GM15510 (cell line): ENCODE data around the gene RDX.

Source experiments
- POLR2A ChIP-seq: IDR thresholded peaks from 3 replicates; pipeline ENCODE4 v1.6.1; 2011; ENCODE audit warnings: borderline replicate concordance; ENCODE audit not compliant: insufficient read length; ENCODE audit errors: extremely low read depth

Gene RDX

GRCh38 chr11:110196241-110196754 lies 100.1 kb downstream of the RDX start:
- no peak for TF ChIP-seq POLR2A

GRCh38 chr11:110190885-110191284 lies 105.5 kb downstream of the RDX start:
- TF ChIP-seq POLR2A = no peak

DNA sequence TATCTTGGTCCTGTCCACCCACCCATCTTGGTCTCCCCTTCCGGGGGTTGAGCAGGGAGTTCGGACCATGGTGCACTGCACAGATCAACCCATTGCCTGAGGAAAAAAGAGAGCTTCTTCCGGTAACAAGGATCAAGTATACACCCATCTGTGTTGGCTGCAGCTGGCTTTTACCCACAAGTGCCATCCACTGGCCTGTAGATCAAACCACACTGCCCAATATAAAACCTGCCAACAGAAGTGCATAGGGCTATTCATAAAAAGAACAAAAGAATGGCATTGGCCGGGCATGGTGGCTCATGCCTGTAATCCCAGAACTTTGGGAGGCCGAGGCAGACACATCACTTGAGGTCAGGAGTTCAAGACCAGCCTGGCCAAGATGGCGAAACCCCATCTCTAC lies 108.7 kb downstream of the RDX start:
- no peak for TF ChIP-seq POLR2A

GRCh38 chr11:110186867-110187266 lies 109.5 kb downstream of the RDX start:
- no peak for TF ChIP-seq POLR2A

GRCh38 chr11:110186456-110186855 lies 110.0 kb downstream of the RDX start:
- TF ChIP-seq POLR2A = no peak

GRCh38 chr11:110185599-110185998 lies 110.8 kb downstream of the RDX start:
- no peak for TF ChIP-seq POLR2A

DNA sequence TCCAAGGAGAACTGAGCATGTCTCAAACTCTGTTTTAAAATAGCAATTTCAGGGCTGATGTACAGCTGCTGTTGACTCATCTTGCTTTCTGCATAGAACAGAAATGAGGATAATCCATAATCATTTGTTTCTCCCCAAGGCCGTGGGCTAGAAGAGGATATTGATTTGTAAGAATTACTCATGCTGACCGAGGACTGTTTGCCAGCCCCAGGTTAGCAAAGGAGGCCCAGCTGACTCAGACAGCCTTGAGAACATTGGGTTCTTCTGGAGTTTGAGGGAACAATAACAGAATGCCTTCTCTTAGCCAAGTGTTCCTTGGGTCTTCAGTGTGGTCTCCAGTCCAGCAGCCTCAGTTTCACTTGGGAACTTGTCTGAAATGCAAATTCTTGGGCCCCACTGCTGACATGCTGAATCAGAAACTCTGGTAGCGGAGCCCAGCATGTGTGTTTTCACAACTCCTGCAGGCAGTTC lies 111.3 kb downstream of the RDX start:
- no peak for TF ChIP-seq POLR2A

- TF ChIP-seq POLR2A = no peak
Observed at GRCh38 chr11:110184456-110184855, 112.0 kb downstream of the RDX start.

GRCh38 chr11:110182886-110183285 lies 113.5 kb downstream of the RDX start:
- no peak for TF ChIP-seq POLR2A

DNA sequence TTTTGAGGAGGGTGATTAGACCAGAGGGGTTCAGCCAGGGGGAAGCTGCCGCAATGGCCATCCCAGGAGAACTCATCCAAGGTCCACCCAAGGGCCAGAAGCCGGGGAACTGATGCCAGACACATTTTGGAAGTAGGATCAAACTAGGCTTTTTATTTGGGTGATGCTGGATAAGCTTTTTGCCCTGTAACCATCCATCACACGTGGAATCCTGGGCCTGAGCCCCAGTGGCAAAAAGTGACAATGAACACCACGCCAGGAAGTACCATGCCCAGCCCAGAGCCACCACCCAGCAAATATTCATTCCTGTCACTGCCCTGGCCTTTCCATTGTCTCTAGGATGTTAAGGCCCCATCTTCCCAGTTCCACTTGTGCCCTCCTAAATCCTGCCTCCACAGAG lies 117.3 kb downstream of the RDX start:
- TF ChIP-seq POLR2A = no peak

DNA sequence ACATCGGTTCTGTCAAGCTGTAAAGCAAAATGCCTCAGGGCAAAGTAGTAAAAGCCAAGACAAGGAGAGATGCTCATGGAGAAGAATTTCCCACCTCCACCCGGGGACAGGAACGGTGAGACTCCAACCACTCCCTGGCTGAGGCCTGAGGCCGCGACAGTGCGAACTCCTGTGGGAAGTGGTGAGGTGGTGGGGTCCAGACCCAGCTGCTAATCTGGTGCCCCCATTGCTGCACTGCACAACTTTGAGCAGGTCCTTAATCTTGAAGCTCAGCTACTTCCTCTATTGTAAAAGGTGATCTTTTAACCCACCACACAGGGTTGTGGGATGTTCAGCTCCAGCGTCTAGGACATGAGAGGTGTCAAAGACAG lies 119.3 kb downstream of the RDX start:
- no peak for TF ChIP-seq POLR2A

DNA sequence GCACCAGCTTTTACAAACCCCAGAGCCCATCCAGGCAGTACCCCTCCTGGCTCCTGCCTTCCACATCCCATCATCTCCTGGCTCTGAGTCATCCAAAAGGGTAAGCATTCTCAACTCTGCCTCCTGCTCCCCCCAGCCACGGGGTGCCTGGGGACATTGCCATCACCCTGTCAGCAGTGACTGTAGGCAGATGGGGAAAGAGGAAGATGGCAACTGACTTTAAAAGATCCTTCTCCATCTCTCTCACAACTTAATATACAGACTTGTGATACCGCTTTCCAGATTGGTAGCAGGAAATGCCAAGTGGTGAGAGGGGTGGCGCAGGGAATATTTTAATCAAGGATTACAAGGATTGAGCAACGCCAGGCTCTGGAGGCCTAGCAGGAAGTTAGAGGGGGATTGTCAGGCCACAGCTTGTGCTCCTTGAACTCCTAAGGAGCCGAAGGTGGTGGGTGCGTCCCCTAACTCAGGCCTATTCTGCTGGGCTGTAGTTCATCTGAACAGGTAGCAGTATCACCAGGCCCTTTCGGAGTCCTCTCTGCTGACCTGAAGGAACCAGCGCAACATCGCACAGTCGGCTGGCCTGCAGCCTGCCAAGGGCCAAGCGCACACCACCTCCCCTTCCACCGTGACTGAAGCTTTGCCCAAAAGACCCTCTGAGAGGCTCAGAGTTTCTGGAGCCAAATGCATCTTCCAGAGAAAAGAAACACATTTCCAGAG lies 119.9 kb downstream of the RDX start:
- no peak for TF ChIP-seq POLR2A

DNA sequence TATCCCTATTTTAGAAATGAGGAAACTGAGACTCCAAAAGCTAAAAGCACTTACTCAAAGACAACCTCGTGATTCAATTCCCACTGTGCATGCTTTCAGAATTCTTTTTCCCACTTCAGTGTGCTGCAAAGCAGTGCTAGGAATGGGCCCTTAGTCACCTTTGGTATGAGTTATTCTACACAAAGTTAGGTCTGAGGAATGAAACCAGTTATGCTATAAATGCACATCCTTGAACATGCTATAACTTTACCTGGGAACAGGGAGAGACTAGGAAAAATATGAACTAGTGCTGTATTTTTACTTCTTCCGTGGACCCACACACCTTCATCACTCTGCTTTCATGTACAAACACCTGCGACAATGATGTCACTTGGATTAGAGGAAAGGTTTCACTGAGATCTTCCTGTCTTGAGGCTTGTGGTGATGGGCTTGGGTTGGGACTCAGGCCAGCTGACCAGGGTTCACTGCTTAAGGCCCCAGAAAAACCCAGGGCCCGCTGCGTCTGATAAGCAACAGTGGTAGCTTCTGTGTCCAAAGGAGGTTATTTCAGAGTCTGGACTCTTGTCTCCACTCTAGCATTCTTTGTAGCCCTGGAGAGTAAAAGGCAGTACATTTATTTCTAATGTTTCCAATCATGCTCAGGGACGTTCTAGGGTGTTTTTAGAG lies 121.6 kb downstream of the RDX start:
- TF ChIP-seq POLR2A = no peak

DNA sequence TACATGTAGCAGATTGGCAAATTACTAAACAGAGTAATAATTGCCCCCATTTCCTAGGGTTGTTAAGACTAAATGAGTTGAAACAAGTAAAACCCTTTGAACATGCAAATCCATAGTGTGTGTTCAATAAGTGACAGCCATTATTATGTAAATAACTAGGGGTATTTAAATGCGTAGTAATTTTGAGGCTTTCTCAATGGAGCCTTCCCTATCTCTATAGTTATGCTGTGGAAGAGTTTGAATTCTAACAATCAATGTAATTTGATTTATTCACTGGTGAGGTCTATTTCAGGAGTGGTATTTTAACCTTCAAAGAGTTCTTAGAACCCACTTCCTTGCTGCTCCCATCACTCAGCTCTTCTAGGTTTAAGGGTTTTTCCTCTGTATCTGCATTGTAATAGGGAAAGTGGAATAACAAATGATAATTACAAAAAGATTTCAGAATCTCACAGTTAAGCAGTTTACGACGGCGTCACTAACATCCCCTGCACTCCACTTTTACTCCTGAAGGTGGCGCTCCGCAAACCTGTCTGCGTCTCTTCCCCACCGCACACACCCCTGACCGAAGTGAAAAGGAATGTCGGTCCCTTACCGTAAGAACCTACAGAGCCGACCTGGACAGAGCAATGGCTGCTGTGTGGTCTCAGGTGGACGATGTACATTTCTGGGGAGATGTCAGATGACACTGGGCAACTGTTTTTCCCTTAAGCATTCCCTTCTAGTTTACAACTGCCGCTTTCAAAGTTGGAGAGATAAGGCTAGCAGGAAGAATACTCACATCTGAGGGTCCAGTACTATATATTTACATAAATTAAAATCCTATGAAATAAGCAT lies 122.4 kb downstream of the RDX start:
- no peak for TF ChIP-seq POLR2A

GRCh38 chr11:110172468-110173065 lies 123.8 kb downstream of the RDX start:
- TF ChIP-seq POLR2A = no peak
